Measurements from ENCODE around the gene ETV1. TPM values are rescaled to one million over a fixed set of nuclear protein-coding genes. Genes with fewer than 3 reads are reported as not detected.

Gene ETV1
- total RNA-seq, 1 experiment from 2014 or later: 23.3 TPM

DNA sequence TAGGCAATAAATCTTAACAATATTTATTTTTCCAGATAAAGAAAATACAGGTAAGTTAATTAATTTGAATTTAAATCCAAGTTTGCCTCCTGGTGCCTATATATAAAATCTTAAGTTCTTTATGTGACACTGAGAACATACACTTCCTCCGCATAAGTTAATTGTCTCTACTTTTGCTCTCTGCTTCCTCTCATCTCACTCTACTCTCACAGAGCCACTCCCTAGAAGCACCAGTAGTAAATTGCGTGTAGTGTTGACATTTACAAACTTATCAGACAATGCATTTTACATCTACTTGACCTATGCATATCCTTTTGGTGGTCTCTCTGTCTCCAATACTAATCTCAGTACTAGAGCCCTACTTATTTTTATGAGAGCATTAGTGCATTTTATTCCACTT, 144.5 kb downstream of the ETV1 start:
- Histone ChIP-seq H3K27me3 (ENCODE audit: insufficient read depth, low read length) (no peaks in the 10 kb centered on the region), H2AFZ (ENCODE audit: low read depth, low read length, poor library complexity, severe bottlenecking) (no peak overlapping the region), H3K9me3 (ENCODE audit: control insufficient read depth in 1 of 2, insufficient read depth in 1 of 2, low read depth in 1 of 2, low read length in 2 of 2) (no peaks in the 10 kb centered on the region), H4K20me1 (ENCODE audit: insufficient read depth) (no peaks in the 10 kb centered on the region), H3K36me3 (ENCODE audit: control insufficient read depth in 1 of 2, insufficient read depth in 2 of 2, low read length in 2 of 2) (no peaks in the 10 kb centered on the region), H3K27ac (ENCODE audit: low read depth, low read length) (no peak overlapping the region), H3K79me2 (ENCODE audit: insufficient read depth, low read length) (no peaks in the 10 kb centered on the region), H3K9me2 (ENCODE audit: insufficient read depth) (no peaks in the 10 kb centered on the region), H3K4me3 (replicated peaks in 1 of 2; ENCODE audit: low read depth in 1 of 2, low read length in 2 of 2) (no peak overlapping the region), H3K4me1 (ENCODE audit: control insufficient read depth in 1 of 2, insufficient read depth in 2 of 2, low read length in 2 of 2) (peaks cover 3 to 5% of the 10 kb centered on the region in 2 experiments; a peak in 3 of 4 replicates), H3K9ac (ENCODE audit: low read length) (no peak overlapping the region), H3K4me2 (ENCODE audit: low read length) (no peak overlapping the region)
- ATAC-seq: no peak
- no TSS peak for BruUV-seq (replicated peaks)
- intact Hi-C loops (cut with micrococcal nuclease): no loop called here
- TF ChIP-seq, protein P1, sequence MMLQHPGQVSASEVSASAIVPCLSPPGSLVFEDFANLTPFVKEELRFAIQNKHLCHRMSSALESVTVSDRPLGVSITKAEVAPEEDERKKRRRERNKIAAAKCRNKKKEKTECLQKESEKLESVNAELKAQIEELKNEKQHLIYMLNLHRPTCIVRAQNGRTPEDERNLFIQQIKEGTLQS (IDR thresholded peaks at IDR 0.05): no peak
- TF ChIP-seq, protein P2, sequence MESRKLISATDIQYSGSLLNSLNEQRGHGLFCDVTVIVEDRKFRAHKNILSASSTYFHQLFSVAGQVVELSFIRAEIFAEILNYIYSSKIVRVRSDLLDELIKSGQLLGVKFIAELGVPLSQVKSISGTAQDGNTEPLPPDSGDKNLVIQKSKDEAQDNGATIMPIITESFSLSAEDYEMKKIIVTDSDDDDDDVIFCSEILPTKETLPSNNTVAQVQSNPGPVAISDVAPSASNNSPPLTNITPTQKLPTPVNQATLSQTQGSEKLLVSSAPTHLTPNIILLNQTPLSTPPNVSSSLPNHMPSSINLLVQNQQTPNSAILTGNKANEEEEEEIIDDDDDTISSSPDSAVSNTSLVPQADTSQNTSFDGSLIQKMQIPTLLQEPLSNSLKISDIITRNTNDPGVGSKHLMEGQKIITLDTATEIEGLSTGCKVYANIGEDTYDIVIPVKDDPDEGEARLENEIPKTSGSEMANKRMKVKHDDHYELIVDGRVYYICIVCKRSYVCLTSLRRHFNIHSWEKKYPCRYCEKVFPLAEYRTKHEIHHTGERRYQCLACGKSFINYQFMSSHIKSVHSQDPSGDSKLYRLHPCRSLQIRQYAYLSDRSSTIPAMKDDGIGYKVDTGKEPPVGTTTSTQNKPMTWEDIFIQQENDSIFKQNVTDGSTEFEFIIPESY (IDR thresholded peaks at IDR 0.05; ENCODE audit: extremely low read depth, insufficient replicate concordance, low read length): no peak
- TF ChIP-seq SP1 (IDR thresholded peaks at IDR 0.05; ENCODE audit: low read depth) (no peak), TCF7L2 (IDR thresholded peaks at IDR 0.05; ENCODE audit: borderline replicate concordance, extremely low read depth, insufficient read depth, insufficient read length) (no peak)
- TF ChIP-seq, protein P3, sequence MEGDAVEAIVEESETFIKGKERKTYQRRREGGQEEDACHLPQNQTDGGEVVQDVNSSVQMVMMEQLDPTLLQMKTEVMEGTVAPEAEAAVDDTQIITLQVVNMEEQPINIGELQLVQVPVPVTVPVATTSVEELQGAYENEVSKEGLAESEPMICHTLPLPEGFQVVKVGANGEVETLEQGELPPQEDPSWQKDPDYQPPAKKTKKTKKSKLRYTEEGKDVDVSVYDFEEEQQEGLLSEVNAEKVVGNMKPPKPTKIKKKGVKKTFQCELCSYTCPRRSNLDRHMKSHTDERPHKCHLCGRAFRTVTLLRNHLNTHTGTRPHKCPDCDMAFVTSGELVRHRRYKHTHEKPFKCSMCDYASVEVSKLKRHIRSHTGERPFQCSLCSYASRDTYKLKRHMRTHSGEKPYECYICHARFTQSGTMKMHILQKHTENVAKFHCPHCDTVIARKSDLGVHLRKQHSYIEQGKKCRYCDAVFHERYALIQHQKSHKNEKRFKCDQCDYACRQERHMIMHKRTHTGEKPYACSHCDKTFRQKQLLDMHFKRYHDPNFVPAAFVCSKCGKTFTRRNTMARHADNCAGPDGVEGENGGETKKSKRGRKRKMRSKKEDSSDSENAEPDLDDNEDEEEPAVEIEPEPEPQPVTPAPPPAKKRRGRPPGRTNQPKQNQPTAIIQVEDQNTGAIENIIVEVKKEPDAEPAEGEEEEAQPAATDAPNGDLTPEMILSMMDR (IDR thresholded peaks at IDR 0.05 in 2 of 3, conservative IDR thresholded peaks at IDR 0.05 in 1 of 3; ENCODE audit: borderline replicate concordance in 1 of 3, insufficient read depth in 1 of 3, low read depth in 2 of 3, low read length in 2 of 3): no peak
- ChIA-PET RAD21 (ENCODE audit: low non-redundant PET in 1 of 2, low total read pairs in 2 of 2, uncharacterized antibody in 2 of 2, unreplicated experiment in 2 of 2) (no interaction called here), POLR2A (no interaction called here), CTCF (no interaction called here)
- no peak for DNase-seq (ENCODE audit: low read depth, low spot score)
